Calu3 (cell line): Measurements from ENCODE around the gene CASK. TPM values are rescaled to one million over a fixed set of nuclear protein-coding genes. Genes with fewer than 3 reads are reported as not detected.

Source experiments
- BruUV-seq: library from RNA; stranded (reverse); fragments of 400-500 nt; replicated peaks from 2 replicates; lab custom pipeline; 2021; lab: Mats Ljungman, UMichigan
- CTCF ChIA-PET: fragments of 300-600 bp; sonication (Branson Sonifier 250); formaldehyde crosslinking; loops from one replicate; lab custom pipeline; 2022; ENCODE audit warnings: antibody characterized with exemption; lab: Charles Lee
- DNase-seq: peaks from one replicate; pipeline ENCODE4 v3.0.0; 2022
- H3K27ac Mint-ChIP-seq: one replicate; pipeline ENCODE4 v1.8.0; 2022; ENCODE audit warnings: mixed read lengths; ENCODE audit not compliant: unreplicated experiment
- H3K27me3 Mint-ChIP-seq: one replicate; pipeline ENCODE4 v1.8.0; 2022; ENCODE audit warnings: mixed read lengths; ENCODE audit not compliant: unreplicated experiment
- H3K36me3 Mint-ChIP-seq: one replicate; pipeline ENCODE4 v1.8.0; 2022; ENCODE audit warnings: mild to moderate bottlenecking, moderate library complexity, mixed read lengths; ENCODE audit not compliant: insufficient read depth, unreplicated experiment
- H3K4me1 Mint-ChIP-seq: one replicate; pipeline ENCODE4 v1.8.0; 2022; ENCODE audit warnings: mild to moderate bottlenecking, low read depth, mixed read lengths; ENCODE audit not compliant: unreplicated experiment
- H3K4me3 Mint-ChIP-seq: one replicate; pipeline ENCODE4 v1.8.0; 2022; ENCODE audit warnings: mild to moderate bottlenecking, low read depth, moderate library complexity, mixed read lengths; ENCODE audit not compliant: unreplicated experiment
- H3K9me3 Mint-ChIP-seq: one replicate; pipeline ENCODE4 v1.8.0; 2022; ENCODE audit warnings: low read depth, mixed read lengths; ENCODE audit not compliant: unreplicated experiment
- intact Hi-C: fragments of 100-400 bp; cut with micrococcal nuclease; formaldehyde crosslinking; loops from one replicate; pipeline ENCODE4 v1.10.0; 2022; ENCODE audit not compliant: unreplicated experiment
- total RNA-seq: library from RNA; stranded (reverse); gene quantifications from 2 replicates; pipeline ENCODE4 v1.2.3, GENCODE V29; 2022
- TF ChIP-seq, protein P1 (sequence below): fragments of 200-600 bp; IDR thresholded peaks from one replicate; pipeline ENCODE4 v1.8.0; 2022; ENCODE audit warnings: antibody characterized with exemption; ENCODE audit not compliant: unreplicated experiment

The CASK gene
- total RNA-seq, 1 experiment from 2014 or later, result 157 TPM

DNA sequence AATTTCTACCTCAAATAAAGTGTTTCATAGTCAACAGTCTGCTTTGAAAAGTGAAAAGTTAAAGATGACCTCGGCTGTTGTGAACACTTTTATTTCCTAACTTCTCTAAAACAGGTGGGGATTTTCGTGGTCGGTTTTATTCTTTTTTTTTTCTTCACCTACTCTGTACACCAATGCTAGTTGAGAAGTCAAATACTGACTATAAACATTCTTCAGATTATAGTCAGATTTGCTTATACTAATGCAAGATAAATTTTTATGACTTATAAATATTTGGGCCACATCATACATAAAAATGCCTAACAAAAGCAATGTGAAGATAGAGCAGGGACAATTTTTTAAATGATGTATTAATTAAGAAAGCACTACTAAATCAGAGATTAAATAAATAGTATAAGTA, 332.7 kb downstream of the CASK start:
- BruUV-seq, result no TSS peak
- H3K36me3 Mint-ChIP-seq, result no peaks in the 10 kb centered on the region
- TF ChIP-seq, protein P1, sequence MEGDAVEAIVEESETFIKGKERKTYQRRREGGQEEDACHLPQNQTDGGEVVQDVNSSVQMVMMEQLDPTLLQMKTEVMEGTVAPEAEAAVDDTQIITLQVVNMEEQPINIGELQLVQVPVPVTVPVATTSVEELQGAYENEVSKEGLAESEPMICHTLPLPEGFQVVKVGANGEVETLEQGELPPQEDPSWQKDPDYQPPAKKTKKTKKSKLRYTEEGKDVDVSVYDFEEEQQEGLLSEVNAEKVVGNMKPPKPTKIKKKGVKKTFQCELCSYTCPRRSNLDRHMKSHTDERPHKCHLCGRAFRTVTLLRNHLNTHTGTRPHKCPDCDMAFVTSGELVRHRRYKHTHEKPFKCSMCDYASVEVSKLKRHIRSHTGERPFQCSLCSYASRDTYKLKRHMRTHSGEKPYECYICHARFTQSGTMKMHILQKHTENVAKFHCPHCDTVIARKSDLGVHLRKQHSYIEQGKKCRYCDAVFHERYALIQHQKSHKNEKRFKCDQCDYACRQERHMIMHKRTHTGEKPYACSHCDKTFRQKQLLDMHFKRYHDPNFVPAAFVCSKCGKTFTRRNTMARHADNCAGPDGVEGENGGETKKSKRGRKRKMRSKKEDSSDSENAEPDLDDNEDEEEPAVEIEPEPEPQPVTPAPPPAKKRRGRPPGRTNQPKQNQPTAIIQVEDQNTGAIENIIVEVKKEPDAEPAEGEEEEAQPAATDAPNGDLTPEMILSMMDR, result no peak
- H3K4me1 Mint-ChIP-seq, result no peaks in the 10 kb centered on the region
- intact Hi-C loops, result no loop called here
- no peak overlapping the region for H3K4me3 Mint-ChIP-seq
- H3K27me3 Mint-ChIP-seq, result no peaks in the 10 kb centered on the region
- no peak for DNase-seq
- no peak overlapping the region for H3K27ac Mint-ChIP-seq
- CTCF ChIA-PET, result no interaction called here
- H3K9me3 Mint-ChIP-seq, result no peaks in the 10 kb centered on the region

DNA sequence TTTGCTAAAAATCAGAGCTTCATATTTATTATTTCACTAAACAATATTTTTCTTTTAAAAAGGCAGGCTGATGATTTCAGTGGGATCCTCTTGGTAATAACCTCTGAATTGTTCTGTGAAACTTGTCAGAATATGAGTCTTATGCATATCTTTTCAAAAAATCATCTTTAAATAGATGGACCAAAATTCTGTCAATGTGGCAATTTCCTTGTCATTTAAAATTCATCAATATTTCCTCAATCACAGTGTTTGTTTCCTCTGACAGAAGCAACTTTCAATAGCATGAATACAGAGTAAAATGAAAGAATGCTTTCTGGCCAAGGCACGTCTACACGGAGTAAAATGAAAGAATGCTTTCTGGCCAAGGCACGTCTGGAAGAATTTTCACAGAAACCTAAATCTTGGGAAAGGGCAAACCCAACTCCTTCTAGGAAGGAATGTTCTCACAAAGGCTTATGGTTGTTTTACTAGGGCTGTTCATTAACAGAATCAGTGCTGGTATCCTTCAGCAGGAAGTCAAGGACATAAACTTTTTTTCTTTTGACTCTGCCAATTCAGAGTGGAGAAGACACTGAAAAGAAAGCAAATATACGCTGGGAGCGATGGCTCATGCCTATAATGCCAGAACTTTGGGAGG, 333.6 kb downstream of the CASK start:
- H3K36me3 Mint-ChIP-seq, result no peaks in the 10 kb centered on the region
- H3K4me1 Mint-ChIP-seq, result no peaks in the 10 kb centered on the region
- CTCF ChIA-PET, result no interaction called here
- BruUV-seq, result no TSS peak
- no peak for DNase-seq
- peak overlapping the region; percentile 36 for H3K4me3 Mint-ChIP-seq
- intact Hi-C loops, result no loop called here
- no peak overlapping the region for H3K27ac Mint-ChIP-seq
- no peaks in the 10 kb centered on the region for H3K27me3 Mint-ChIP-seq
- H3K9me3 Mint-ChIP-seq, result no peaks in the 10 kb centered on the region
- TF ChIP-seq, protein P1, result no peak

DNA sequence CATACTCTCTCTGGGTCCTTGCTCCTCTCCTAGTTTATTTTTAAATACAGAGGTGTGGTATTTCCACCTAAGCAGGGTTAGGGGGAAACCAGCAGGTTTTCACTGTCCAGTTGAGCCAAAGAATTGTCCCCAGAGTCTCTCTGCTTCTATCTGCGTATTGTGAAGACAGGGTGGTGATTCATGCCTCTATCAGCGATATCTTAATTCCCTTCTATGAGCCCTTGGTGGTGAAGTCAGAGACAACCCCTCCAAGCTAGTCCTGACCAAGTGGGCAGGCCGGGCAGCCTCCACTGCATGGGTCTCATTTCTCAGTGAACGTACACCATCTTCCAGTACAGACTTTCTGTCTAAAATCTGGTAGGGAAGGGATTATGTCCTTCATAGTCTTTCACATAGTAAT, 335.1 kb downstream of the CASK start:
- H3K27ac Mint-ChIP-seq, result no peak overlapping the region
- H3K9me3 Mint-ChIP-seq, result no peaks in the 10 kb centered on the region
- no peaks in the 10 kb centered on the region for H3K4me1 Mint-ChIP-seq
- no peaks in the 10 kb centered on the region for H3K27me3 Mint-ChIP-seq
- no TSS peak for BruUV-seq
- no peak for DNase-seq
- H3K4me3 Mint-ChIP-seq, result no peak overlapping the region
- no peaks in the 10 kb centered on the region for H3K36me3 Mint-ChIP-seq
- CTCF ChIA-PET, result no interaction called here
- intact Hi-C loops, result no loop called here
- TF ChIP-seq, protein P1, result no peak

DNA sequence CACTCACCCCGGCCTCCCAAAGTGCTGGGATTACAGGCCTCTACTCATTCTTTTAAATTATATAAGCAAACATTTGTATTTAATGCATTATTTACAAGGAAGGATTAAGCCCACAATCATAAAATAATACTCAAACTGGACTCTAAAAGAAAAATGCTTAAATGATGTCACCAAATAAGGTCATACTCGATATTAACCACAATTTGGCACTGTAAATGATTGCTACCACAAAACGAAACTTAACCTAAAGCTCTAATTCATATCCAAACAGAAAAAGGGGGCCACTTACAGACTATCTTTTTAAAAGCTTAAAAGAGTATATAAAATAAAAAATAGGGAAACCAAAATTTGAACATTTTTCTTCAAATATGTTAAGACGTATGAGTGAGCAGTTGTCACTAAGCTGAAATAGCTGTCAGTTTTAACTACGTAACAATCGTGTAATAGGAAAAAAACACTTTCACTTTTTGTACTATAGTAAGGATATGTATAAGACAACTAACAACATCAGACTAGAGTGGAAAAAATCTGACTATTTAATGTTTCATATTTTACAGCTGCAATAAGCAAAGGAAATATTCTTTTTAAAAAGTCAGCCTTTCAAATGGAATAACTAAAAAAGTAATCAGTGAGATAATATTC, 342.8 kb downstream of the CASK start:
- BruUV-seq, result no TSS peak
- H3K36me3 Mint-ChIP-seq, result peaks cover 6% of the 10 kb centered on the region
- H3K9me3 Mint-ChIP-seq, result no peaks in the 10 kb centered on the region
- CTCF ChIA-PET, result interaction anchor here (1.3 kb wide), 1 partner anchor 179 kb away, joined by 3 read pairs; no protein-coding TSS in a partner anchor
- H3K27ac Mint-ChIP-seq, result no peak overlapping the region
- no peaks in the 10 kb centered on the region for H3K4me1 Mint-ChIP-seq
- intact Hi-C loops, result no loop called here
- no peaks in the 10 kb centered on the region for H3K27me3 Mint-ChIP-seq
- no peak overlapping the region for H3K4me3 Mint-ChIP-seq
- no peak for DNase-seq
- TF ChIP-seq, protein P1, result no peak
